Pons (tissue), 1 donor: ENCODE data around the gene TMEM219.

Experiments
- DNase-seq: peaks from one replicate; pipeline ENCODE4 v3.0.0-alpha.2; 2016; ENCODE audit warnings: low spot score

Gene TMEM219

GRCh38 chr16:29995324-29995910, 33.5 kb downstream of the TMEM219 start, which contains the start of gene HIRIP3:
HIRIP3 (minus strand) TSS chr16:29995617; CDS start chr16:29995605, 12 bp downstream.
- DNase-seq, result peak; percentile 80

GRCh38 chr16:29995911-29996765, 34.3 kb downstream of the TMEM219 start, which contains the start of gene INO80E:
INO80E (plus strand) TSS chr16:29996241; CDS start chr16:29996311, 70 bp downstream.
- DNase-seq, result peak; percentile 96

GRCh38 chr16:29996766-29997250, 34.9 kb downstream of the TMEM219 start:
- no peak for DNase-seq

DNA sequence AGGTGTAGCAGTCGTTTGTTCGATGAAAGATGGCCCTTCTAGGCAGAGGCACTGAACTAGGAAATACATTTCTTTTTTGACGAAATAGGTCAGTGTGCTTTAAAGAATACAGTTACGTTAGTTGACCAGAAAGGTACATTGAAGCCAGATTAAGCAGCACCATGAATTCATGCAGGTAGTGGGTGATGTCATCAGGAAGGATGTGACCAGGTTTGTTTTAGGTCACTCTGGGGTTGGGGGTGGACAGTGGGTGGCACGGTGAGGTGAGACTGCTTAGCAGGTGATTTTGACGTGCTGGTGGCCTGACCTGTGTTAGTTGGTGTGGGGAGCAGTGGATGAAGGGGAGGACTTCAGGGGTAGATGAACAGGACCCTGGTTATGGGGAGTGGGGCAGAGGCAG, 37.7 kb downstream of the TMEM219 start:
- no peak for DNase-seq

GRCh38 chr16:30000735-30001631, 39.1 kb downstream of the TMEM219 start:
- no peak for DNase-seq

GRCh38 chr16:30002614-30003346, 40.9 kb downstream of the TMEM219 start:
- DNase-seq, result no peak

DNA sequence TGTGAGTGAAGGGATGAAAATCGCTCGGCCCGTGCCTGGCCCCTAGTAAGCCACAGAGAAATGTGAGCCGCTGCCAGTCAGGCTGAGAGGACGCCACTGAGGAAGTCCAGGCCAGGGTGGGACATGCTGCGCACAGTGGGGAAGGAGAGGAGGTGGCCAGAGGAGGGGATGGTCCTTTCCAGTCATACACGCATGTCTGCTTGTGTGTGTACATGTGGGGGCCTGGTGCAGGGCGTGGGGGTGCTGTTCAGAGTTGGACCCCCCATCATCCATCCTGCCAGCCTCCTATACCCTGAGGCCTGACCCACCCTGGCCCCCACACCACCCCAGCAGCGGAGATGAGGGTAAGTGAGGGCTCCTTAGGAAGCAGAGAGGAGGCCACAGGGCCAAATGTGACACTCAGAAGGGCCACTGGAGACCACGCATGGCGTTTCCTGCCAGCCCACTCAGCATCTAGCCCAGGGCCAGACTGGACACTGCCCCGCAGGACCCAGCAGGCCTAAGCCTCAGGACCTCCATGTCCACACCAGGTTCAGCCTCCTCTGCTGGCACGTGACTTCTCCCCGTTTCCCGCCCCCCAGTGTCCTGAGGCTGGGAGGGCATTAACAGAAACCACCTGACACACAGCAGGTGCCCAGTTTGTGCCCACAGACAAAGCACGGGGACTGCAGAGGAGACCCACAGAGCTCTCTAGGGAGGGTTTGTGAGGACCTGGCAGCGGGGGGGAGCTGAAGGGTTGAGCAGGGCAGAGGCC, 42.0 kb downstream of the TMEM219 start:
- no peak for DNase-seq

DNA sequence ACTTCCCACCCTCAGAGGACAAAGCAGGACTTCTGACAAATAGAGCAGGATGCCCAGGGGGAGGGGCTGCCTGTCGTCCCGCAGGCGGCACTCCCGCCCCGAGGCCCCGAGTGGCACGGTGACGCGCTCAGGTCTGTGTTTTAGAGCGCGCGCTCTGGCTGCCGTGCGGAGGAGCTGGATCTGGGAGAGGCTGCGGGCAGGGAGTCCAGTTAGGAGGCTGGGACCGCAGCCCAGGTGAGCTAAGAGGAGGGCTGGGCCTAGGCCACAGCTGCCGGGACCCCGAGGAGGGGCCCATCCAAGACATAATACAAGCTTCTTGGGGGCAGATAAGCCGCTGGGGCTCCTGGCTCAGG, 42.5 kb downstream of the TMEM219 start:
- DNase-seq, result no peak

GRCh38 chr16:30004811-30005242, 42.9 kb downstream of the TMEM219 start:
- DNase-seq, result no peak

DNA sequence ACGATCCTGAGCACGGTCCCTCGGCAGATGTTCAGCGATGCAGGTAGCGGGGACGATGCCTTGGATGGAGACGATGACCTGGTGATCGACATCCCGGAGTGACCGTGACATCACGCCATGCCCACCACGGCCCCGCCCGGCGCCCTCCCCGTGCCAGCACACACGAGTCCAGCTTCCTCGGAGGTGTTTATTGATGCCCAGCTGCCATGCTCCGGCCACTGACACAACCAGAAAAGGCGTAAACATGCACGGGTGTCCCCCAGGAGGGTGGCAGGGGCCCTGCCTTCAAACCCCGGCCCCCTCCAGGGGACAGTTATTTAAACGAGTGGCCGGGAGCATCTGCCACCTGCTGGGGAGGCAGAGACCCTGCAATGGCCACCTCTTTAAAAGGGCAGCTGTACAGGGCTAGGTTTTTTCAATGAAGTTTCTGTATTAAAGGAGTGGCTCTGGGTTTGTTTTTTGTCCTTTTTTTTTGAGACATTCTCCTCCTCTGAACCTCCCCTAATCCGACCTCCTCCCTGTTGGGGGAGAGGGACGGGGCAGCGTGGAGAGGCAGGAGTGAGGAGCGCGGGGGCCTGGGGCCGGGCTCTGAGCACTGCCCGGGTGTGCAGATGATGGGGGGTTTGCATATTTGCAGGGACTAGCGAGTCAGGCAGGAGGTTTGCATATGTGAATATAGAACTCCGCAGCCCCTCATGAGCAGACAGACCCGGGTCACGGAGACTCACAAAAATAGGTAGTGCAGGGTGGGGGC, 43.6 kb downstream of the TMEM219 start:
- DNase-seq, result no peak

GRCh38 chr16:30006095-30006473, 44.2 kb downstream of the TMEM219 start:
- DNase-seq, result no peak

GRCh38 chr16:30006659-30007377, 44.9 kb downstream of the TMEM219 start:
- no peak for DNase-seq

DNA sequence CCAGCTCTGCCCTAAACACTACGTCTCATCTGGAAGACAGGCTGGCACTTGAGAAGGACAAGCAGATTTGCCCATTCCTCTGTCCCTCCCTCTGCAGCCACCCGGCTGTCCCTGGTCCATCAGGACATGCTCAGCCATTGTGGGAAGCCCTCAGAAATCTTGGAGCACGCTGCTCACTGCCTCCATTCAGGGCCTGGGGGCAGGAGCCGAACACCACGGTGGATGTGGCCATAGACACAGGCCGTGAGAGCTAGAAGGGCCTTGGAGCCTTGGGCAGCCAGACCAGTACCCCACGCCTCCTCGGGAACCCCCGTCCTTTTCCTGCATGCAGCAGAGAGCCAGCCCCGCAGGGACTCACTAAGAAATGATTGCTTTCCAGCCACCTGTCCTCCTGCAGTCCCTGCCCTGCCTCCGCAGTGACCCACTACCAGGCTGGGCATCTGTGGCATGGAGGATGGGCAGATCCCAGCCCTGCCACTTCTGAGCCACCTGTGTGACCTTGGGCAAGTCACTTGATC, 45.6 kb downstream of the TMEM219 start:
- DNase-seq, result no peak

- no peak for DNase-seq
Measured at GRCh38 chr16:30009085-30009862, 47.4 kb downstream of the TMEM219 start.

- DNase-seq, result no peak
Measured at GRCh38 chr16:30009990-30010843, 48.3 kb downstream of the TMEM219 start.

- no peak for DNase-seq
Measured at GRCh38 chr16:30010844-30011713, 49.2 kb downstream of the TMEM219 start, which contains the start of gene DOC2A. DOC2A (minus strand) TSS chr16:30011027; CDS start chr16:30010222, 805 bp downstream.
